ENCODE results near the gene FZD1. TPM values are rescaled to one million over a fixed set of nuclear protein-coding genes. Genes with fewer than 3 reads are reported as not detected.

Gene FZD1
- 14.9 and 24.2 TPM in 2 replicates for total RNA-seq

DNA sequence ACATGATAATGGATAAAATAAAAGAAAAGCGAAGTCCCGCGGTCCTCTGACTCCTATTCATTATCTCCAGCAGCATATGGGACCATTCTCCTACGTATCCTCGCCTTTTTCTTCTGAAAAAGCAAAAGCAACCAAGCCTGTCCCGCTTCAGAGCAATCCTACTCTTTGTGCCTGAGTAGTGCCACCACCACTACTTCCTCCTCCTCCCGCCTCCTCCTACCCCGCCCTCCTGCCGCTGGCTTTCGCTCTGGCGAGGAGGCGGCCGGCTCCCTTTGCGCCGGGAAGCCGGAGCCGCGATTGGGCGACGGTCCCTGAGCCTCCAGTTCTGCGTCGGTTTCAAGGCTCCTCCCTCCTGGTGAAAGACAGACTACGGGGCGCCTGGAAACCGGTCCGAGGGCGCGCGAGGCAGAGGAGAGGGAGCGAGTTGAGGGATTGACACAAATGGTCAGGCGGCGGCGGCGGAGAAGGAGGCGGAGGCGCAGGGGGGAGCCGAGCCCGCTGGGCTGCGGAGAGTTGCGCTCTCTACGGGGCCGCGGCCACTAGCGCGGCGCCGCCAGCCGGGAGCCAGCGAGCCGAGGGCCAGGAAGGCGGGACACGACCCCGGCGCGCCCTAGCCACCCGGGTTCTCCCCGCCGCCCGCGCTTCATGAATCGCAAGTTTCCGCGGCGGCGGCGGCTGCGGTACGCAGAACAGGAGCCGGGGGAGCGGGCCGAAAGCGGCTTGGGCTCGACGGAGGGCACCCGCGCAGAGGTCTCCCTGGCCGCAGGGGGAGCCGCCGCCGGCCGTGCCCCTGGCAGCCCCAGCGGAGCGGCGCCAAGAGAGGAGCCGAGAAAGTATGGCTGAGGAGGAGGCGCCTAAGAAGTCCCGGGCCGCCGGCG is at the start of gene FZD1:
Gene FZD1 (plus strand): TSS at position 388 of the 878 bp plus-strand sequence. CDS start 448 bp downstream, at position 836.

Measured in smooth muscle cell of the pulmonary artery (primary cell).